Ovary (tissue), 9 donors: Measurements from ENCODE around the gene PHF2. TPM values are rescaled to one million over a fixed set of nuclear protein-coding genes. Genes with fewer than 3 reads are reported as not detected.

Experiments used
- DNase-seq, 5 donors: peaks; one replicate each; pipeline ENCODE4 v3.0.0-alpha.2; 2019 to 2020
- H3K27ac ChIP-seq, 2 donors: fragments of 200-600 bp; one replicate each; pipeline versions ENCODE4 v1.5.1 to v1.8.0; 2019 to 2022
- H3K27me3 ChIP-seq: fragments of 200-600 bp; one replicate; pipeline ENCODE4 v1.8.0; 2022
- H3K36me3 ChIP-seq: fragments of 200-600 bp; sonication (generic); one replicate; pipeline ENCODE4 v1.5.1; 2019
- H3K4me1 ChIP-seq: one replicate; pipeline ENCODE4 v1.8.1; 2013; ENCODE audit warnings: mild to moderate bottlenecking, moderate library complexity; ENCODE audit not compliant: insufficient read depth
- H3K4me3 ChIP-seq: fragments of 200-600 bp; sonication (generic); one replicate; pipeline ENCODE4 v1.5.1; 2017
- H3K9me3 ChIP-seq, 2 donors: fragments of 200-600 bp in 1 of 2; sonication (generic) in 1 of 2; one replicate each; pipeline versions ENCODE4 v1.5.1 to v1.8.1; 2013 to 2019; ENCODE audit warnings: mild to moderate bottlenecking in 1 of 2, moderate library complexity in 1 of 2
- CTCF ChIP-seq, 3 donors: fragments of 450-650 bp in 2 of 3; fragments of 200-600 bp in 1 of 3; IDR thresholded peaks; one replicate each; pipeline versions ENCODE4 v1.5.1 to v1.8.0; 2016 to 2022; ENCODE audit warnings: antibody characterized with exemption in 3 of 3, mild to moderate bottlenecking in 1 of 3
- EP300 ChIP-seq: sonication (generic); formaldehyde crosslinking; IDR thresholded peaks from one replicate; pipeline ENCODE4 v1.6.1; 2017; ENCODE audit warnings: antibody characterized with exemption
- POLR2A ChIP-seq: fragments of 450-650 bp; IDR thresholded peaks from one replicate; pipeline ENCODE4 v1.6.1; 2017; ENCODE audit warnings: antibody characterized with exemption, mild to moderate bottlenecking, moderate library complexity
- WGBS, 3 donors: extraction: QIAGEN DNeasy Blood & Tissue Kit in 1 of 3; methylation state at CpG; one replicate each; pipeline versions ENCODE4 v1.1.5 to v1.1.7; 2013 to 2017; 5-methylcytosine and 5-hydroxymethylcytosine counted together
- intact Hi-C, 4 donors: fragments of 100-400 bp; cut with DNase I; formaldehyde crosslinking; loops; one replicate each; pipeline versions ENCODE4 v1.11.0 to v1.15.1; 2022 to 2023
- polyA plus RNA-seq, 2 donors: library from polyadenylated mRNA; stranded (reverse); fragments of 200-250 nt in 1 of 2; fragments of 350-450 nt in 1 of 2; fragmentation: Illumina TruSeq in 1 of 2; extraction: RNeasy Lipid Tissue Mini Kit (QIAGEN cat#74804) in 1 of 2; gene quantifications; one replicate each; pipeline ENCODE4 v1.2.3, GENCODE V29; 2013 to 2014
- total RNA-seq, 7 donors: library from RNA; depleted of rRNA in 2 of 7; stranded (reverse); fragments of >200 nt in 2 of 7; fragmentation: NEBNext Ultra II Directional in 3 of 7; extraction: Animal tissue kit (Norgen Biotek cat#: 25700) in 3 of 7; gene quantifications; one replicate each; pipeline versions ENCODE4 v1.1.0 to v1.2.4, GENCODE V29; 2016 to 2023
- donor health status: DM: no; HTN: no; CAD: no; lungs with moderate emphysema.
- donor health status: DM: no; HTN: no; CAD: no.
- donor health status: Bipolar disorder and iron deficiency.
- donor health status: DM: yes; HTN: yes; CAD: no.
- donor health status: DM: no; HTN: no; CAD: no.
- donor health status: DM: yes; HTN: yes; CAD: no.

The PHF2 gene
- total and polyA plus RNA-seq, 9 donors, result 20.3 to 50.1 (median 39.7) TPM

DNA sequence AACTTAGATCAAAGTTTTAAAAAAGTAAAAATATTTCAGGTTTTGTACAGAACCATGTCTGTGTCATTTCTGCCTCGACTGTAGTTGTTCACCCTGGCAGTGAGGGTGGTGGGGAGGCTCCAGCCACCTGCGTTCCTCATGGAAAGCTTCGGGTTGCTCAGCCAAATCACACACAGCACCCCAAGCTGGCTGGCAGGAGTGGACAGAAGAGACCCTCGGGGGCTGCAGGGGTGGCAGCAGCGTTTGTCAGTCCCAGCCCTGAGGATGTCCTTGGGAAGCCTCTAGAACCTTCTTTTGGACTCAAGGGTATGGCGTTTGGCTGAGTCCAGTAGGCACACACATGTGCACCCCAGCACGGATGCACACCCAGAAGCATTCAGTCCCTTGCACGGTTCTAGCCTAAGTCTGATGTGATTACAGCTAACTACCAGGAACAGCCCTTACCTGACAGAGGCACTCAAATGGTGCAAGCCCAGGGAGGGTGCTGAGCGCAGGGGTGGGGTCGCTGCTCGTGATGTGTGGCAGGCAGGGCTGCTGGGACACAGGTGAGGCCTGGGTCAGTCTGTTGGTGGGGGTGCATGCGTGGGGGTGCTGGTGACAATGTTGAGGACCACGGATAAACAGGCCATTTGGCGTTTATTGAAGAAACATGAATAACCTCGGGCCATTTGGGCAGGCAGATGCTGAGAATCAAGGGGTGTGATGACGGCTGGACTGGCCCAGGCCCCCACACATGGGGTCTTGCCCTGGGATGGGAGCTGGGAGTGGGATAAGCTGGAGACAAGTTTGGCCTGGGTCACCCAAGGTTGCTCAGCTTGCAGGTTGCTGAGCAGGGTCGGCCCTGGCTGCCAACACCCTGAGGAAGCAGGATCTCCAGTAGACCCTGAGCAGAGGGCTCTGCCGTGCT lies 103.4 kb downstream of the PHF2 start:
- Histone ChIP-seq H3K36me3 (no peaks in the 10 kb centered on the region), H3K4me3 (no peak overlapping the region), H3K27ac (no peak overlapping the region), H3K9me3 (no peaks in the 10 kb centered on the region), H3K27me3 (no peaks in the 10 kb centered on the region), H3K4me1 (no peaks in the 10 kb centered on the region)
- TF ChIP-seq CTCF (IDR thresholded peaks at IDR 0.05) (no peak), POLR2A (no peak), EP300 (no peak)
- DNase-seq, result peak in 2 of 5 donors; percentile 6 to 27
- intact Hi-C loops, result loop anchor here in 3 of 4 donors (5.0 to 10.0 kb wide), 4 partner anchors 283 to 535 kb away; no protein-coding TSS in a partner anchor
- 57 to 65% (median 58%) methylated on average over 18 of the region's 18 CpGs for WGBS, 3 donors

DNA sequence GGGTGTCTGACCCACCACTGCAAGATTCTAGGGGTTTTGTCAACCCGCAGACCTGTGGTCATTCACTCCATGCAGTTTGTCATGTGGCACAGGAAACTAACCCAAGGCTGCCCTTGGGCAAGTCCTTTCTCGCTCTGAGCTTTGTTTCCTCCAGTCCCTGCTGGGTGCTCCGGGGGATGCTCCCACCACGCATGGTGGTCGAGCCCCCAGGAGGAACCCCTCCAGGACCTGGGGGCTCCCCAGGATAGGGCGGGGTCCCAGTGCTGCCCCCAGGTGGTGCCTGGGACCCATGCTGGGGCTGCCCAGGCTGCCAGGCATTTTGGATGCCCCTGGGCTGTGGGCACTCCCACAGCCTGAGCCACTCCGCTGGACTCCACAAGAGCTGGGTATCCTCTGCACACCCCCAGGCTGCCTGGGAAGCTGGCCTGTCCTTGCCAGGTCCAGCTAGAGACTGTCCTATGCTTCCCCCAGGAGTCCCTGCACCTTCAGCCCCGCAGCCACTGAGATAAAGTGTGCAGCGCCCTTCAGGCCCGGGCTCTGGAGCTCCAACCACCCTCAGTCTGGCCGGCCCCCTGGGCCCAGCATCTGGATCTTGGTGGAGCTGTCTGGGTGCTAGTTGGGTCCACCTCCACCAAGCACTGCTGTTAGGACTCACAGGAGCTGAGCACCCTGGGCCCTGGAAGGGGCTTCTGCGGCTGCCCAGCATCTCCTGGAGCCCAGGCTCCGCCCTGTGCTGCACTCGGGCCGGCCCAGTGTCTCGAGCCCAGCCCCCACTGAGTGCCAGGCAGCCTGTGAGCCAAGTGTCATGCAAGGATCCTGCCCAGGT lies 104.3 kb downstream of the PHF2 start:
- no peak for TF ChIP-seq CTCF (IDR thresholded peaks at IDR 0.05)
- no peak for TF ChIP-seq EP300
- no peak for TF ChIP-seq POLR2A
- no peaks in the 10 kb centered on the region for H3K36me3 ChIP-seq

DNA sequence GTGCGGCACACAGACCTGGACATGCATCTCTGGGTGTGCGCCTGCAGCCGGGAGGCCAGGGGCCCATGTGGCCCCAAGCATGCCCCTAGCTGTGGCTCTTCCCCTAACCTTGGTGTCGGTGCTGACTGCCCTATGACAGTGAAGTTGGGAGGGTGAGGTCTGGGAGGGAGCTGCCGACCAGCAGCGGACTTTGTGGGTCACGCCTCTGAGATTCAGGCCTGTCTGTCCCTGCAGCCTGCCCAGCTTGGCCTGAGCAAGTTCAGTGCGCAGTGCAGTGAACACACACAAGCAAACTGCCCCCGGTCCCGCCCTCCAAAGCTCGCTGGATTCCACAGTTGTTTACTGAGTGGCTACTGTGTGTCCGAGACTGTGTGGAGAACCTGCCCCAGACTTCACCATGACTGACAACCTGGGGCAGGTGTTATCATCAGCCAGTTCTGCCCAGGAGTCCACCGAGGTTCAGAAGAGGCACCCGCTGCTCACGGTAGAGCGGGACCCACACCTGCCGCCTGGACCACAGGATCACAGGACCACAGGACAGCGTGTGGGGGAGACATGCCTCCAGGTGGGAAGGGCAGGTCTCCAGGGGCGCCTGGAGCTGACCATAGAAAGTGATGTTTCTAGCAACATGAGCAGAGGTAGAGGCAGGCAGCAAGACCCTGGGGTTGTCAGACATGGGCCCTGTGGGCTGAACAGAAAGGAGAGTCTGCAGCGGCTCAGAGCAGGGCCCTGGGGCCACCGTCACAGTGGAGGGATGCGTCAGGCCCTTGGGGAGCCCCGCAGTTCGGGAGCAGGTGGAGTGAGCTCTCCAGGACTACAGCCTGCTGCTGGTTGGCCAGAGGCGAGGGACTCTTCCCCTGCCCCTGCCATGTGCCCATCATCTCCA lies 105.1 kb downstream of the PHF2 start:
- Histone ChIP-seq H3K27ac (no peak overlapping the region), H3K27me3 (no peaks in the 10 kb centered on the region), H3K36me3 (no peaks in the 10 kb centered on the region), H3K4me1 (no peaks in the 10 kb centered on the region), H3K9me3 (no peaks in the 10 kb centered on the region), H3K4me3 (no peak overlapping the region)
- peak in 2 of 5 donors; percentile 4 to 23 for DNase-seq
- 53 to 59% (median 55%) methylated on average over 21 to 25 of the region's 25 CpGs for WGBS, 3 donors
- intact Hi-C loops, result loop anchor here in 3 of 4 donors (5.0 to 10.0 kb wide), 4 partner anchors 281 to 533 kb away; no protein-coding TSS in a partner anchor
- TF ChIP-seq EP300 (no peak), POLR2A (no peak), CTCF (IDR thresholded peaks at IDR 0.05) (no peak)

More for the DNA sequence above, 104.3 kb downstream of the PHF2 start:
- Histone ChIP-seq H3K27me3 (no peaks in the 10 kb centered on the region), H3K4me1 (no peaks in the 10 kb centered on the region), H3K9me3 (no peaks in the 10 kb centered on the region), H3K4me3 (no peak overlapping the region), H3K27ac (no peak overlapping the region)
- 62 to 64% (median 64%) methylated on average over 16 of the region's 16 CpGs for WGBS, 3 donors
- DNase-seq, result peak in 3 of 5 donors; percentile 5 to 26 (median 12)
- intact Hi-C loops, result loop anchor here in 3 of 4 donors (5.0 to 10.0 kb wide), 4 partner anchors 282 to 534 kb away; no protein-coding TSS in a partner anchor
